GM19240 (cell line): ENCODE data around the gene GADD45B.
"Not testable (repeated sequence)": the region's sequence is repeated elsewhere in the genome, so short reads cannot be mapped to it uniquely, and the experiment has no call there.

ENCODE experiments used
- DNase-seq: peaks from one replicate; pipeline ENCODE4 v3.0.0; 2011; ENCODE audit warnings: low spot score; ENCODE audit not compliant: insufficient read length

The GADD45B gene

DNA sequence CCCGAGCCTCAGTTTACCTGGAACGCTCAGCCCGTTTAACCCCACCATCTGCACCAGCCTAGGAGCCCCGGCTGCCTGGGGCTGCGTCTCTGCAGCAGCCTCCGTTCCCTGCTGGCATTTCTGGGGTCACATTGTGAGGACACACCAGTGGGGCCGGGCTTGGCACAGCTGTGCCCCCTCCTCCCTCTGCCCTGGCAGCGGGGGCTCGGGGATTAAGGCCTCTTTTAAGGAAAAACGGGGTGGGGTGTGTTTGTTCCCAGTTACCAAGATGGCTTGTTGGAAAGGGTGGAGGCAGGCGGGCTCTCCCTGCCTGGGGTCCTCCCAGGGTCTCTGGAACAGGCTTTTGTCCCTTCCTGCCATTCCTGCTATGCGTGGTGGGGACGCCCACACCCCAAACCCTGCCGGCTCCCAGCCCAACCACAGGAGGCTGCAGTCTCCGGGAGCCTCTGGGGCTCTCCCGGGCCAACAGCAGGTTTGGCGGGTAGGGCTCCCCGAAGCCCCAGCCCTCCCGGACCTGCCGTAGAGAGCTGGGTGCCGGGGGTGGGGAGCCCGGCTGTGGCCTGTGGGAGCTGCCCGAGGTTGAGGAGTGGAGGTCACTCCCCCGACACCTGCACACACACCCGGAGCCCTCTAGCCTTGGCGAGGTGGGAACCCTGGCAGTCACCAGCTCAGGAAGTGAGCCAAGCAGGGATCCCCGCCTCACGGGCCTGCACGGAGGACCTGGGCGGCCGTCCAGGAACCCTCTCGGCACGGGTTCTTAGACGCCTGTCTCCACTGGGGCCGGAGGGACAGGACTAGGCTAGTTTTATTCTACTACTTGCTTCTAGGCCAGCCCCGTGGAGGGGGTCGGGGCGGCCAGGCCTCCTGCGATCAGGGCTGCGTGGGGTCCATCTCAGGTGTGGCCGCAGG, 36.9 kb downstream of the GADD45B start:
- no peak for DNase-seq

DNA sequence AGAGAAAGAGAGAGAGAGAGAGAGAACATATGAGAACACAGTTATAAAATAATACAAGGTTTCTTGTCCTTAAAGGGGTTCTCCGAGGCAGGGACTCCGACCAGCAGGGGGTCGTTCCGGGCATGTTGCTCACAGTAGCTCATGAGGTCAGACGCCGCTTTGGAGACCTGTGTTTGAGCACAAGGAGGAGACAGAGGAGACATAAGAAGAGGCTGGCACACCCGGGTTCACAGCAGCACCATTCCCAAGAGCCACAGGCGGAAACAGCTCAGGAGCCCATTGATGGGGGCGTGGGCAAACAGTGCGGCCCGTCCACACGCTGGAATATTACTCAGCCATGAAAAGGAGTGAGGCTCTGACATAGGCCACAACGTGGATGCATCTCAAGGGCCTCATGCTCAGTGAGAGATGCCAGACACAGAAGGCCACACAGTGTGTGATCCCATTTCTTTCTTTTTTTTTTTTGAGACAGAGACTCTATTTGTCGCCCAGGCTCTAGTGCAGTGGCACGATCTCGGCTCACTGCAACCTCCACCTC, 39.1 kb downstream of the GADD45B start:
- no peak for DNase-seq

GRCh38 chr19:2516727-2517126, 40.8 kb downstream of the GADD45B start:
- DNase-seq: no peak

DNA sequence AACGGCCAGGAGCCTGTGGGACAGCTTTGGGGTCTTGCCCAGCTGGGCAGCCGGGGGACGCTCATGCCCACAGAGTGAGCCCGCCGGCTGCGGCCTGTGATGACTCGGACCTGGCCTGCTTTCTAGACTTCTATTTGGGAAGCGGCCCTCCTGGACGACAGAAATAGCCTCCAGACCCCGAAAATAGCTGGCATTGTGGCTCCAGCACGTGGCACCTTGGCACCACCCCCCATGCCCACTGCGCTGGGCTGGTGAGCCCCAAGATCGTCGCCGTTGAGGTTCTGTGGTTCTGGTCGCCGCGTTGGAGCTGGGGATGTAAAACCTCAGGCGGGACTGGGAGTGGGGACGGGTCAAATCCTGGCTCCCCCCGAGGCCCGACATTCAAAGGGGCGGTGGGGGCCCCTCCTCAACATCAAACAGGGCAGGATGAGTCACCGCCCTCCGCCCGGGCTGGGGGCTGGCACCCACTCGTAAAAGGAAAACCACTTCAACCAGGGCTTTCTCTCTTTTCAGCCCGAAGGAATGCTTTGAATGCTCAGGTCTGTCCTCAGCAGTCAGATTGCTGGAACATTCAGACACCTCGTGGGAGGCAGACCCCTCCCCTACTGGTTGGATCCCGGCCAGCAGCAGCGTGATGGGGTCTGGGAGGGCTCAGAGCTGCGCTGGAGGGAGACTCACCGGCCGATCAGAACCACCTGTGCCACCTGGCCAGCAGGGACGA, 42.1 kb downstream of the GADD45B start:
- DNase-seq: no peak

DNA sequence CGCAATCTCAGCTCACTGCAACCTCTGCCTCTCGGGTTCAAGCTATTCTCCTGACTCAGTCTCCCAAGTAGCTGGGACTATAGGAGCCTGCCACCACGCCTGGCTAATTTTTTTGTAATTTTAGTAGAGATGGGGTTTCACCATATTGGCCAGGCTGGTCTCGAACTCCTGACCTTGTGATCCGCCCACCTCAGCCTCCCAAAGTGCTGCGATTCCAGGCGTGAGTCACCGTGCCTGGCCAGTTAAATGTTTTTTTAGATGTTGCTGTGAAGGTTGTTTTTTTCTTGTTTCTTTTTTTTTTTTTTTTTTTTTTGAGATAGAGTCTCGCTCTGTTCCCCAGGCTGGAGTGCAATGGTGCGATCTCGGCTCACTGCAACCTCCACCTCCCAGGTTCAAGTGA, 42.9 kb downstream of the GADD45B start:
- not testable (repeated sequence) for DNase-seq

- no peak for DNase-seq
Observed at GRCh38 chr19:2519482-2519881, 43.6 kb downstream of the GADD45B start.

DNA sequence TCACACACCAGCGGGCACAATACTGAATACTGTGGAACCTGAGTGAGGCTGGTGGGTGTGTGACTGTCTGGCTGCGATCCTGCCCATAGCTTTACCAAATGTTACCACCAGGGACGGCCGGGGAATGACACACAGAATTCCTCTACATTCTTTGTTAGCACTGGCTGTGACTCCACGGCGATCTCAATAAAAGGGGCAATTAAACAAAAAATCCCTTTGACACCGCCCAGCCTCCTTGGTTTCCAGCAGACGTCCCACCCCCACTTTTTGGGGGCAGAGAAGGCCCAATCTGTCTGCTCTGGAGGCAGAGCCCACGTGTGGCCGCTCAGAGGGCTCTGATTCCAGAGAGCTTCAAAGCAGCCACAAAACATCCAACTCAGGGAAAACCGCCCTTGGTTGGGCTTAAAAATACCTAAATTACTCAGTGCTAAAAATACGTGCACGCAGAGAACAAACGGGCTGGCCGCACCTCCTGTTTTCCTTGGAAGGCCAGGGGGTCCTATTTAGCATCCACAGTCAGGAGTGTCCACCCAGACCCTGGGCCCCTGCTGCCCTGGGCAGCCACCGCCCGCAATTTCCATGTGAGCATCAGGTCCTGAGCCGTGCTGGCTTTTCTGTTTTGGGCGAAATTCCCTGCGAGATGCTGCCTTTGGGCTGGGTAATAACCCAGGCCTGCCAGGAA, 47.8 kb downstream of the GADD45B start:
- DNase-seq: no peak

- no peak for DNase-seq
Observed at GRCh38 chr19:2524361-2524839, 48.5 kb downstream of the GADD45B start.

- no peak for DNase-seq
Observed at GRCh38 chr19:2524840-2525723, 49.2 kb downstream of the GADD45B start.

DNA sequence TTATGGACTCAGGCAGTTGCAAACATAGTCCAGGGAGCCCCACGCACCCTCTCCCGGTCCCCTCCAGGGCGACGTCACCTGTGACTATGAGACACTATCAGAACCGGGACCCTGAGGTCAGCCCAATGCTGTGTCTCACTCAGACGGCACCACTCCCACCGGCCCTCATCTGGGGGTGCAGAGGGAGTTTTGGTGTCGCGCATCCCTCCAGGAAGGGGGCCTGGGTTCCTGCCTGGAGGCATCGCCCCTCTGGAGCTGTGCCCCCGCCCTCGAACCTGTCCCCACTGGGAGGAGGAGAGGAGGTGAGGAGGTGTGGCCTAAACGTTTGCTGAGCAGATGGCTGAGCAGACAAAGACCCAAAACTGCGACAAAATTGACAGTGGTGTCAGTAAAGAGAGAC, 51.2 kb downstream of the GADD45B start:
- DNase-seq: no peak

GRCh38 chr19:2527686-2528085, 51.8 kb downstream of the GADD45B start:
- DNase-seq: no peak
